ENCODE data around the gene TMEM132D.

The TMEM132D gene

DNA sequence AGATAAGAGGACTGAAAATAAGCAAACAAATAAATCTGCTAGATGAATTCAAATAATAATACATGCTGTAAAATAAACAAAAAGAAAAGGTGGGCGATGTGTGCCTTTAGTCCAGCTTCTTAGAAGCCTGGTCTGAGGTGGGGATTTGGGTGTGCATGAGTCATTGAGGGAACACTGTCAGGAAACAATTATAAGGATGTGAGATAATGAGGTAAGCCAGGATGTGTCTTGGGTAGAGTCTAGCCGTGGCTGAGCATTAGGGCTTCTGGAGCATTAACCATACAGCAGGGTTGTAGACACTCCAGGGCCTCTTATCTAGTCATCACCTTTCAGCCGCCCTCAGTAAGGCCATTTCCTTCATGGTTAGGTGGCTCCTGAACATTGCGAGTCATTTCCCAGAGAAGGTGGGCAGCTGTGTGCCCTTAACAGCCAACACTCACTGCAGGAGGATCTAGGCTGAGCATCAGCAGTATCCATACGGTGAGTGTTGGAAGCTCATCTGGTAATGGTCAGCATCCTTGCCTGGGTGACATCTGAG is 645.0 kb downstream of the TMEM132D start:
- H3K4me1 Mint-ChIP-seq: peaks cover 9% of the 10 kb centered on the region
- H3K27ac Mint-ChIP-seq: no peak overlapping the region
- no peaks in the 10 kb centered on the region for H3K36me3 Mint-ChIP-seq (ENCODE audit: low read depth)
- peaks cover 6% of the 10 kb centered on the region for H3K27me3 Mint-ChIP-seq (ENCODE audit: low read depth, poor library complexity)
- no peak for DNase-seq
- TF ChIP-seq, protein P1, sequence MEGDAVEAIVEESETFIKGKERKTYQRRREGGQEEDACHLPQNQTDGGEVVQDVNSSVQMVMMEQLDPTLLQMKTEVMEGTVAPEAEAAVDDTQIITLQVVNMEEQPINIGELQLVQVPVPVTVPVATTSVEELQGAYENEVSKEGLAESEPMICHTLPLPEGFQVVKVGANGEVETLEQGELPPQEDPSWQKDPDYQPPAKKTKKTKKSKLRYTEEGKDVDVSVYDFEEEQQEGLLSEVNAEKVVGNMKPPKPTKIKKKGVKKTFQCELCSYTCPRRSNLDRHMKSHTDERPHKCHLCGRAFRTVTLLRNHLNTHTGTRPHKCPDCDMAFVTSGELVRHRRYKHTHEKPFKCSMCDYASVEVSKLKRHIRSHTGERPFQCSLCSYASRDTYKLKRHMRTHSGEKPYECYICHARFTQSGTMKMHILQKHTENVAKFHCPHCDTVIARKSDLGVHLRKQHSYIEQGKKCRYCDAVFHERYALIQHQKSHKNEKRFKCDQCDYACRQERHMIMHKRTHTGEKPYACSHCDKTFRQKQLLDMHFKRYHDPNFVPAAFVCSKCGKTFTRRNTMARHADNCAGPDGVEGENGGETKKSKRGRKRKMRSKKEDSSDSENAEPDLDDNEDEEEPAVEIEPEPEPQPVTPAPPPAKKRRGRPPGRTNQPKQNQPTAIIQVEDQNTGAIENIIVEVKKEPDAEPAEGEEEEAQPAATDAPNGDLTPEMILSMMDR (IDR thresholded peaks at IDR 0.05): no peak
- H3K9me3 Mint-ChIP-seq: peaks cover 10% of the 10 kb centered on the region
- H3K4me3 Mint-ChIP-seq: no peak overlapping the region

DNA sequence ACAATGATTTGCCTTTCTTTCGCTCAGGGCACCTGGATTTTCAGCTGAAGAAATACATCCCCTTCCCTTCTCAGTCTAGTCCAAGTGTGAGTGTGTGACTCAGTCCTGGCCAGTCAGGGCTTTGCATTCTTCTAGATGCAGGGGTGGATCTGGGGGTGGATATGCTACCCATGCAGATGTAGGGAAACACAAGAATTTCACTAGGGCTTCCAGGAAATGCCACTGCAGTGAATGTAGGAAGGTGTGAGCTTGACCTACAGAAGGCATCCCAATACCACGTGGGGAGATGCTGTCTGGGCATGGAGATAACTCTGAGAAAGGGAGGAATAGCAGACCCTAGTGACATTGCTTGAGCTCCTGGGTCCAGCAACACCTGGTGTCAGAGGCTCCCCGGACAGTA is 646.3 kb downstream of the TMEM132D start:
- Mint-ChIP-seq H3K4me1 (peaks cover 9% of the 10 kb centered on the region), H3K9me3 (peaks cover 3% of the 10 kb centered on the region), H3K27me3 (ENCODE audit: low read depth, poor library complexity) (peaks cover 6% of the 10 kb centered on the region), H3K36me3 (ENCODE audit: low read depth) (no peaks in the 10 kb centered on the region), H3K4me3 (no peak overlapping the region), H3K27ac (no peak overlapping the region)
- TF ChIP-seq, protein P1 (IDR thresholded peaks at IDR 0.05): no peak
- no peak for DNase-seq

DNA sequence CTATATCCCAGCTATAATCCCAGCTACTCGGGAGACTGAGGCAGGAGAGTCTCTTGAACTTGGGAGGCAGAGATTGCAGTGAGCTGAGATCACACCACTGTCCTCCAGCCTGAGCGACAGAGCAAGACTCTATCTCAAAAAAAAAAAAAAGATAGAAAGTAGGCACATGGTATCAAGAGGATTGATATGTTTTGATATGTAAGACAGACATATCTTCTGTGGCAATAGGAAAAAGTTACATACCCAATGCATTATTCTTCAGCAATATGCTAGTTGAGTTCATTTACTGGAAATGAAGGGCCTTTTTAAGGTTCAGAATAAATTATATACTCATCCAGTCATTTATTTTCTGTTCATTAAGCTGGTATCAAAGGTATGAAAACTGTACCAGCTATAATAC is 657.2 kb downstream of the TMEM132D start:
- Mint-ChIP-seq H3K27ac (no peak overlapping the region), H3K4me1 (no peaks in the 10 kb centered on the region), H3K36me3 (ENCODE audit: low read depth) (no peaks in the 10 kb centered on the region), H3K9me3 (no peaks in the 10 kb centered on the region), H3K27me3 (ENCODE audit: low read depth, poor library complexity) (peaks cover 9% of the 10 kb centered on the region), H3K4me3 (no peak overlapping the region)
- TF ChIP-seq, protein P1 (IDR thresholded peaks at IDR 0.05): no peak
- no peak for DNase-seq

DNA sequence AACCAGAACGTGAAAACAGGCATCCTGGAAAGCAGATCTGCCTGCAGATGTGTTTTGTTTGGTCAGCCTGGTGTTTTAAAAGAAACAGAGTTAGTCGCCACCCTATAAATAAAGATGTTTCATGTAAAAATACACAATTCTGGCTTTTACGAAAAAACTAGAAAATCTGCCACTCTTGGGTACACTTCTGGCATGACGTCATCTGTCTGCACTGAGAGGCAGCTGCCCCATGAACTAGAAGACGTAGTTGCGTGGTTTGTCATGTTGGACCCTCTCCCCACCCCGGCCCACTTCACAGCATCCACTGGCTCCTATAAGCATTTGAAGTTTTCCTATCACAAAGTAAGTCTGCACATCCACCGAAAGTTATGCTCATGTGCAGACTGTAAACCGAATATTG is 658.1 kb downstream of the TMEM132D start:
- no peak for DNase-seq
- H3K27me3 Mint-ChIP-seq (ENCODE audit: low read depth, poor library complexity): peaks cover 9% of the 10 kb centered on the region
- H3K36me3 Mint-ChIP-seq (ENCODE audit: low read depth): no peaks in the 10 kb centered on the region
- TF ChIP-seq, protein P1 (IDR thresholded peaks at IDR 0.05): no peak
- H3K4me3 Mint-ChIP-seq: no peak overlapping the region
- H3K27ac Mint-ChIP-seq: no peak overlapping the region
- no peaks in the 10 kb centered on the region for H3K4me1 Mint-ChIP-seq
- no peaks in the 10 kb centered on the region for H3K9me3 Mint-ChIP-seq

DNA sequence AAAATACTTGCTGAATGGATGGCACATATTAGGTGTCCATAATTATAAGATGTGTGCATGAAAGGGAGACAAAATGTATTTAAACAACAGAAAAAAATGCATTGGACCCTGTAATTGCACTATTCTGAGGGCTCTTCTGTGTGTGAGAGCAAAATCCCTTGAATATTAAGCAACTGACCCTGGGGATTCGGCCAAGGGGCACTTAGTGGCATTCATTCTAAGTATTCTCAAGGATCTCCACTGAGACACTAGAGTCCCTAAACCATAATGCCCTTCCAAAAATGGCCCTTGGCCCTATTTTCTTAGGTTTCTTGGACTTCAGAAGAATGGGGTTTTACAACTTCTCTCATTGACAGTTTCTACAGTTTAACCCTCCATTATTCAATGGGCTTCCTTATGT is 662.0 kb downstream of the TMEM132D start:
- TF ChIP-seq, protein P1 (IDR thresholded peaks at IDR 0.05): no peak
- H3K9me3 Mint-ChIP-seq: no peaks in the 10 kb centered on the region
- H3K4me1 Mint-ChIP-seq: no peaks in the 10 kb centered on the region
- no peak overlapping the region for H3K4me3 Mint-ChIP-seq
- no peaks in the 10 kb centered on the region for H3K36me3 Mint-ChIP-seq (ENCODE audit: low read depth)
- peaks cover 3% of the 10 kb centered on the region for H3K27me3 Mint-ChIP-seq (ENCODE audit: low read depth, poor library complexity)
- no peak overlapping the region for H3K27ac Mint-ChIP-seq
- no peak for DNase-seq

DNA sequence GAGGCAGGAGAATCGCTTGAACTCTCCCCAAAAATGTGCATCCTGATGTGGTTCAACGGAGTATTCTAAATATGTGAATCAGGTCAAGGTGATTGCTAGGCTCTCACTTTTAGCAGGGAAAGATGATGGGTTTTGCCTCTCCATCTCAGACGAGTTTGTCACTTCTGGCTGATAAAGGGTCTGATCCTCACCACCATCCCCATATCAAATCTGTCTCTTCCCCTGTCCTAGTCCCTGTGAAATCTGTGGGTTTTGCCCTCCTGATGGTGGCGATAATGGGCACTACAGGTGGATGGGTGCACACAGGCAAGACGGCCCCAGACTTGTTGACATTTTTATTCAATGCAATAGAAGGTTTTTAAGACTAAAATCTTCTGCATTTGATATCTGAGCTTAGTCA is 665.9 kb downstream of the TMEM132D start:
- no peaks in the 10 kb centered on the region for H3K9me3 Mint-ChIP-seq

More for the DNA sequence above, 665.9 kb downstream of the TMEM132D start:
- H3K4me1 Mint-ChIP-seq: no peaks in the 10 kb centered on the region
- H3K36me3 Mint-ChIP-seq (ENCODE audit: low read depth): no peaks in the 10 kb centered on the region
- H3K27me3 Mint-ChIP-seq (ENCODE audit: low read depth, poor library complexity): peaks cover 6% of the 10 kb centered on the region
- no peak overlapping the region for H3K27ac Mint-ChIP-seq
- no peak overlapping the region for H3K4me3 Mint-ChIP-seq
- TF ChIP-seq, protein P1 (IDR thresholded peaks at IDR 0.05): no peak
- no peak for DNase-seq

Data from nephron progenitor cell (in vitro differentiated cells).